B cell (primary cell): Measurements from ENCODE around the gene RNF4. TPM values are rescaled to one million over a fixed set of nuclear protein-coding genes. Genes with fewer than 3 reads are reported as not detected.

ENCODE experiments used
- ATAC-seq: fragments of 200-7000 bp; cut with Tn5 transposase; one replicate; pipeline ENCODE4 v1.10.0; 2021; ENCODE audit warnings: low read depth, mild to moderate bottlenecking, moderate number of reproducible peaks, moderate library complexity
- CTCF ChIA-PET: fragments of 350-600 bp; sonication (Branson Sonifier 250); formaldehyde crosslinking; loops from one replicate; lab custom pipeline; 2021; ENCODE audit warnings: antibody characterized with exemption, inconsistent platforms; lab: Charles Lee
- POLR2A ChIA-PET: fragments of 350-600 bp; sonication (Branson Sonifier 250); formaldehyde crosslinking; loops from one replicate; lab custom pipeline; 2021; ENCODE audit warnings: antibody characterized with exemption; lab: Charles Lee
- DNase-seq: peaks from one replicate; pipeline ENCODE4 v3.0.0; 2013
- H2AFZ ChIP-seq: 2 replicates; pipeline ENCODE4 v1.6.1; 2012; ENCODE audit warnings: mild to moderate bottlenecking, low read depth, low read length; ENCODE audit not compliant: insufficient read depth, poor library complexity, severe bottlenecking
- H3K27ac ChIP-seq, 2 donors: 1 replicate in 1 of 2; 2 replicates in 1 of 2; pipeline ENCODE4 v1.5.1; 2012 to 2013; ENCODE audit warnings: low read length in 2 of 2, mild to moderate bottlenecking in 2 of 2, moderate library complexity in 1 of 2
- H3K27me3 ChIP-seq, 4 experiments: fragments of 200-600 bp in 1 of 4; sonication (generic) in 1 of 4; replicated peaks in 1 of 4; 1 replicate in 2 of 4; 2 replicates in 2 of 4; pipeline versions ENCODE4 v1.6.1 to v1.7.0; 2013 to 2016; ENCODE audit warnings: low read length in 3 of 4, mild to moderate bottlenecking in 2 of 4, mixed read lengths in 1 of 4, moderate library complexity in 1 of 4; ENCODE audit not compliant: insufficient read depth in 4 of 4, control insufficient read depth in 3 of 4; ENCODE audit errors: control extremely low read depth in 1 of 4
- H3K36me3 ChIP-seq, 2 experiments: replicated peaks in 1 of 2; 1 replicate in 1 of 2; 2 replicates in 1 of 2; pipeline versions ENCODE4 v1.6.1 to v1.7.1; 2013; ENCODE audit warnings: low read length in 1 of 2; ENCODE audit not compliant: insufficient read depth in 2 of 2, control insufficient read depth in 1 of 2; ENCODE audit errors: control extremely low read depth in 1 of 2, extremely low read depth in 1 of 2
- H3K4me1 ChIP-seq, 2 donors: fragments of 200-600 bp in 1 of 2; sonication (generic) in 1 of 2; 1 replicate in 1 of 2; 2 replicates in 1 of 2; pipeline versions ENCODE4 v1.5.1 to v1.6.1; 2013 to 2017; ENCODE audit warnings: low read length in 2 of 2; ENCODE audit not compliant: control insufficient read depth in 2 of 2, insufficient read depth in 2 of 2
- H3K4me2 ChIP-seq: replicated peaks from 2 replicates; pipeline ENCODE3; 2012; ENCODE audit warnings: mild to moderate bottlenecking, low read depth, low read length; ENCODE audit not compliant: poor library complexity, severe bottlenecking
- H3K4me3 ChIP-seq, 5 experiments: fragments of 200-600 bp in 1 of 5; sonication (generic) in 1 of 5; 1 replicate in 3 of 5; 2 replicates in 2 of 5; pipeline versions ENCODE4 v1.5.1 to v1.7.0; 2011 to 2016; ENCODE audit warnings: low read length in 4 of 5, mild to moderate bottlenecking in 4 of 5, low read depth in 2 of 5, control low read depth in 1 of 5, moderate library complexity in 1 of 5; ENCODE audit not compliant: insufficient read depth in 1 of 5; ENCODE audit errors: control extremely low read depth in 1 of 5, extremely low read depth in 1 of 5
- H3K79me2 ChIP-seq: fragments of 200-600 bp; sonication (generic); one replicate; pipeline ENCODE4 v1.6.0; 2016; ENCODE audit warnings: low read length; ENCODE audit not compliant: control insufficient read depth, insufficient read depth
- H3K9ac ChIP-seq: fragments of 200-600 bp; sonication (generic); 2 replicates; pipeline ENCODE4 v1.6.1; 2017; ENCODE audit warnings: mild to moderate bottlenecking, low read length, moderate library complexity
- H3K9me3 ChIP-seq, 3 donors: one replicate each; pipeline versions ENCODE4 v1.6.1 to v1.7.1; 2013; ENCODE audit warnings: low read length in 2 of 3; ENCODE audit not compliant: control insufficient read depth in 2 of 3, insufficient read depth in 1 of 3; ENCODE audit errors: control extremely low read depth in 1 of 3
- H4K20me1 ChIP-seq: 2 replicates; pipeline ENCODE4 v1.6.0; 2012; ENCODE audit warnings: mild to moderate bottlenecking, low read length; ENCODE audit not compliant: insufficient read depth, control insufficient read depth, poor library complexity, severe bottlenecking
- H3K27ac Mint-ChIP-seq: one replicate; pipeline ENCODE4 v1.8.0; 2021; ENCODE audit warnings: mixed read lengths
- H3K27me3 Mint-ChIP-seq: one replicate; pipeline ENCODE4 v1.8.0; 2021; ENCODE audit warnings: mixed read lengths
- H3K4me1 Mint-ChIP-seq: one replicate; pipeline ENCODE4 v1.8.0; 2021; ENCODE audit warnings: mixed read lengths
- H3K4me3 Mint-ChIP-seq: one replicate; pipeline ENCODE4 v1.8.0; 2021; ENCODE audit warnings: mixed read lengths
- H3K9me3 Mint-ChIP-seq: one replicate; pipeline ENCODE4 v1.8.0; 2022; ENCODE audit warnings: mixed read lengths; ENCODE audit not compliant: insufficient read depth
- CTCF ChIP-seq: fragments of 200-600 bp; IDR thresholded peaks from one replicate; pipeline ENCODE4 v1.8.0; 2022; ENCODE audit warnings: antibody characterized with exemption, mild to moderate bottlenecking
- EZH2 ChIP-seq: IDR thresholded peaks from 2 replicates; pipeline ENCODE4 v1.6.1; 2012; ENCODE audit warnings: borderline replicate concordance, low read depth, mild to moderate bottlenecking, moderate library complexity, low read length; ENCODE audit not compliant: insufficient read depth, poor library complexity, severe bottlenecking
- WGBS: methylation state at CpG from one replicate; pipeline ENCODE4 v1.1.5; 2013; ENCODE audit warnings: missing lambda C conversion rate; ENCODE audit not compliant: insufficient coverage; 5-methylcytosine and 5-hydroxymethylcytosine counted together
- intact Hi-C: fragments of 100-400 bp; cut with micrococcal nuclease; formaldehyde crosslinking; loops from one replicate; pipeline ENCODE4 v1.10.0; 2022
- polyA plus RNA-seq: library from polyadenylated mRNA; depleted of rRNA; stranded (reverse); fragments of >200 nt; gene quantifications from 2 replicates; pipeline ENCODE4 v1.2.3, GENCODE V29; 2012
- total RNA-seq, 2 donors: library from RNA; stranded (reverse); fragments of 120-200 nt in 1 of 2; gene quantifications; 1 replicate in 1 of 2; 2 replicates in 1 of 2; pipeline versions ENCODE4 v1.2.3 to v1.2.4, GENCODE V29; 2013 to 2022

The RNF4 gene
- total and polyA plus RNA-seq, 2 donors (not counting 1 experiment from before 2014, with no cell fraction given) = 61.8 to 95.2 TPM

GRCh38 chr4:2448589-2448988 is 20.3 kb upstream of the RNF4 start:
- H3K27ac ChIP-seq = no peak overlapping the region
- WGBS = 89% methylated on average over 7 of the region's 7 CpGs
- CTCF ChIA-PET = interaction anchor here (1.5 kb wide), 1 partner anchor 228 kb away, joined by 5 read pairs; no protein-coding TSS in a partner anchor
- POLR2A ChIA-PET = no interaction called here
- Mint-ChIP-seq H3K4me3 (no peak overlapping the region), H3K27me3 (no peaks in the 10 kb centered on the region), H3K4me1 (no peaks in the 10 kb centered on the region), H3K27ac (no peak overlapping the region), H3K9me3 (no peaks in the 10 kb centered on the region)
- H3K36me3 ChIP-seq = no peaks in the 10 kb centered on the region
- TF ChIP-seq EZH2 (no peak), CTCF (no peak)
- H3K9ac ChIP-seq = no peak overlapping the region
- no peak overlapping the region for H2AFZ ChIP-seq
- ATAC-seq (no peak), DNase-seq (no peak)
- H3K27me3 ChIP-seq = no peaks in the 10 kb centered on the region
- no peaks in the 10 kb centered on the region for H3K4me1 ChIP-seq
- intact Hi-C loops = no loop called here
- H4K20me1 ChIP-seq = no peaks in the 10 kb centered on the region
- H3K79me2 ChIP-seq = no peaks in the 10 kb centered on the region
- H3K4me3 ChIP-seq = no peak overlapping the region
- no peaks in the 10 kb centered on the region for H3K9me3 ChIP-seq
- no peak overlapping the region for H3K4me2 ChIP-seq

GRCh38 chr4:2449051-2449450 is 19.9 kb upstream of the RNF4 start:
- TF ChIP-seq EZH2 (no peak), CTCF (no peak)
- Histone ChIP-seq H3K36me3 (no peaks in the 10 kb centered on the region), H3K4me3 (no peak overlapping the region), H3K9me3 (no peaks in the 10 kb centered on the region), H3K27ac (no peak overlapping the region), H4K20me1 (no peaks in the 10 kb centered on the region), H3K9ac (no peak overlapping the region), H3K4me2 (no peak overlapping the region), H3K27me3 (no peaks in the 10 kb centered on the region), H3K4me1 (no peaks in the 10 kb centered on the region), H3K79me2 (no peaks in the 10 kb centered on the region), H2AFZ (no peak overlapping the region)
- POLR2A ChIA-PET = no interaction called here
- H3K4me3 Mint-ChIP-seq = no peak overlapping the region
- CTCF ChIA-PET = interaction anchor here (0.9 to 1.5 kb wide), 2 partner anchors 30 to 229 kb away, joined by 3 to 5 read pairs; partner anchors contain the start of gene CFAP99
- H3K27ac Mint-ChIP-seq = no peak overlapping the region
- 97% methylated on average over 11 of the region's 11 CpGs for WGBS
- H3K4me1 Mint-ChIP-seq = no peaks in the 10 kb centered on the region
- no peak for DNase-seq
- ATAC-seq = no peak
- no peaks in the 10 kb centered on the region for H3K9me3 Mint-ChIP-seq
- no peaks in the 10 kb centered on the region for H3K27me3 Mint-ChIP-seq
- intact Hi-C loops = no loop called here
